NOMO-1 treated with DMSO at 0.1 percent for 48 hours (cell line): ENCODE data around the gene TEX19.
"Not testable (repeated sequence)": the region's sequence is repeated elsewhere in the genome, so short reads cannot be mapped to it uniquely, and the experiment has no call there.

Source experiments
- DNase-seq: peaks from one replicate; lab custom pipeline; 2025; ENCODE audit not compliant: unreplicated experiment; lab: John Stamatoyannopoulos, UW

TEX19 gene

DNA sequence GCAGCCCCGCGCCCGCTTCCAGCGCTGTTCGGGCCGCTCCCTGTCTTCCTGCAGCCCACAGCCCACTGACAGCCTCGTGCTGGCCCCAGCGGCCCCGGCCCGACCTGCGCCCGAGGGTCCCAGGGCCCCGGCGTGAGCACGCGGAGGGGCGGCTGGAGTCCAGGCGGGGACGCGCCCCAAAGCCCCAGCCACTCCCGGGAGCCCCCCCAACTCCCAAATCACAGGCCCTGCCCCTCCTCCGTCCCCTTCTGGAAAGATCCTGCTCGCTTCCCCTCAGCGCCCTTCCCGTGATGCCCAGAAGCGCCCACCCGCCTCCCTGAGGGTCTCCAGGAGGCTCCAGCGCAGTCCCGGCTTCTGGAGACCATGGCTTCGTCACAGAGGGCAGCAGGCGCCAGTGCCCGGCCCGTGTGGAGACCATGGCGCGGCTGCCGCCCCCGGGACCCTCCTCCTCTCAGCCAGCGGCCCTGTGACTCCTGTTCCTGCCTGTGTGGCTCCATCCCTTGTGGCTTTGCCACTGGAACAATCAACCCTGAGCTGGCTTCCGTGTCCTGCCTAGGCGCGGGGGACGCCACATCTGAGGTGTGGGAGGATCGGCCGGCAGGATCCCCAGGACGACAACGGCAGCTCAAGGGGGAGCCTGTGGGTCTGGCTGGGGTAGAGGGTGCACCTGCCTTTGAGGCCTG lies 16.5 kb downstream of the TEX19 start:
- no peak for DNase-seq

- no peak for DNase-seq
Observed at GRCh38 chr17:82376042-82376730, 17.1 kb downstream of the TEX19 start.

- not testable (repeated sequence) for DNase-seq
Observed at GRCh38 chr17:82377294-82377693, 18.2 kb downstream of the TEX19 start.

- DNase-seq = no peak
Observed at GRCh38 chr17:82377924-82378740, 19.1 kb downstream of the TEX19 start.

DNA sequence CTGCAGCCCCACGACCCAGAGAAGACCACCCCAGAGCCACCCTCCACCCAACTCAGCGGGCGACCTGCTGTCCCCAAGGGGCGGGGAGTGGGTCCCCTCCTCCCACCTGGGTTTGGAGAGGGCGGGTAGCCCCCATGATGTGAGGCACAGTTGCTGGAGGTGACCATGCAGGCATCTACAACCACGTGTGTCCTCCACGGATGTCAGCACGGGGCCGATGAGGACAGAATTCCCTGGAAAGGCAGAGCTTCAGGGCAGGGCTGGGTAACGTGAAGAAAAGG lies 19.6 kb downstream of the TEX19 start:
- no peak for DNase-seq

DNA sequence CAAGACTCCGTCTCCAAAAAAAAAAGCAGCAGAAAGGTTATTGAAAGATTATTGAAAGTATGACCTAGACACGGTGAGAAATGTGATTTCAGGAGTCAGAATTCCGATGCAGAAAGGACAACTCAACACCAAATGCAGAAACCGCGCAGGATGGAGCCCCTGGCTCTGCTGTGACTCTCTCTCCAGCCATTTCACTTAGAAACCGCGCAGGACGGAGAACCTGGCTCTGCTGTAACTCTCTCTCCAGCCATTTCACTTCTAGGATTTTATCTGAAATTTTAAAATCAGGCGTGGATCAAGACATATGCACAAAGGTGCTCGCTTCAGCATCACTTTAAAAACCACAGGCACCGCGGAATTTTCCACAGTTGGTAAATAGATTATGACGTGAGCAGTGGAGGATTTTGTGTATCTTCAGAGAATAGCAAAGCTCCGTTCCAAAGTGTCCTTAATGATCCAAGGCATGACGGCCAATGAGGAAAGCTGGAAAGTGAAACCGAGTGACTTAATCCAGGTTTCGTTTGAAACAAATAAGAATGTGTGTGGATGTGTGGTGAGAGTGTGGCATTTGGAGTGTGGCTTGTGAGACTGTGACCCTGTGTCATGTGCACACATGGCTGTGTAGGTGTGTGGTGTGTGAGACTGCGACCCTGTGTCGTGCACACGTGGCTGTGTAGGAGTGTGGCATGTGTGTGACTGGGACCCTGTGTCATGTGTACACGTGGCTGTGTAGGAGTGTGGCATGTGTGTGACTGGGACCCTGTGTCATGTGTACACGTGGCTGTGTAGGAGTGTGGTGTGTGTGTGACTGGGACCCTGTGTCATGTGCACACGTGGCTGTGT lies 22.0 kb downstream of the TEX19 start:
- no peak for DNase-seq

GRCh38 chr17:82381703-82382009 lies 22.6 kb downstream of the TEX19 start:
- not testable (repeated sequence) for DNase-seq

GRCh38 chr17:82382220-82382932 lies 23.3 kb downstream of the TEX19 start:
- not testable (repeated sequence) for DNase-seq

GRCh38 chr17:82382933-82383255 lies 23.8 kb downstream of the TEX19 start:
- DNase-seq = no peak

GRCh38 chr17:82383411-82383810 lies 24.4 kb downstream of the TEX19 start:
- DNase-seq = no peak

DNA sequence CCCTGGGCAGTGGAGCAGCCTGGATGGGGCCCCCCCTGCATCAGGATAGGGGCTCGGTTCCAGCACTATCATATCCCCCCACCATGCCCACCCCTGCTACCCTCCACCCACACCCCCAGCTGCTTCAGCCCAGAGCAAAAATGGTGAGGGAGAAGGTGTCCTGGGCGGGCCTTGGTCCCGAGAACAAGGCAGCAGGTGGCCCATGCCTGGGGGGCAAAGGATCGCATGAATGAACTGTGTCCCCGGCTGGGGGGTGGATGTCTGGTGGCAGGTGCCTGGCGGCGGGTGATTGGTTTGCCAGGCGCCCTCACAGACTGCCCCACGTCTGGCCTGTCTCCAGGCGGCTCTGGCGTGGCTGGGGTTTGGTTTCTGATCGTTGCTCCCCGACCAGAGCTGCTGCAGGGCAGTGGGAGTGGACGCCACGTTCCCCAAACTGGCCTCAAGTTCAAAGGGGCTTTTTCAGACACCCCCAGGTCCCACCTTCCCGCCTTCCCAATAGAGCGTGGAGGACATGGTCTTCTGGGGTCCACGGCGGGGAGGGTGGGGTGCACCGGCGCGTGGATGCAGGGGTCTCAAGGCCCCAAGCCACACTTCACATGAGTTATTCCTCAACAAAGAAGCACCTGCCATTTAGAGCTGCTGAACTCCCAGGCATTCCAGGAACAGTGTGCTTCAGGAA lies 25.1 kb downstream of the TEX19 start:
- DNase-seq = no peak

DNA sequence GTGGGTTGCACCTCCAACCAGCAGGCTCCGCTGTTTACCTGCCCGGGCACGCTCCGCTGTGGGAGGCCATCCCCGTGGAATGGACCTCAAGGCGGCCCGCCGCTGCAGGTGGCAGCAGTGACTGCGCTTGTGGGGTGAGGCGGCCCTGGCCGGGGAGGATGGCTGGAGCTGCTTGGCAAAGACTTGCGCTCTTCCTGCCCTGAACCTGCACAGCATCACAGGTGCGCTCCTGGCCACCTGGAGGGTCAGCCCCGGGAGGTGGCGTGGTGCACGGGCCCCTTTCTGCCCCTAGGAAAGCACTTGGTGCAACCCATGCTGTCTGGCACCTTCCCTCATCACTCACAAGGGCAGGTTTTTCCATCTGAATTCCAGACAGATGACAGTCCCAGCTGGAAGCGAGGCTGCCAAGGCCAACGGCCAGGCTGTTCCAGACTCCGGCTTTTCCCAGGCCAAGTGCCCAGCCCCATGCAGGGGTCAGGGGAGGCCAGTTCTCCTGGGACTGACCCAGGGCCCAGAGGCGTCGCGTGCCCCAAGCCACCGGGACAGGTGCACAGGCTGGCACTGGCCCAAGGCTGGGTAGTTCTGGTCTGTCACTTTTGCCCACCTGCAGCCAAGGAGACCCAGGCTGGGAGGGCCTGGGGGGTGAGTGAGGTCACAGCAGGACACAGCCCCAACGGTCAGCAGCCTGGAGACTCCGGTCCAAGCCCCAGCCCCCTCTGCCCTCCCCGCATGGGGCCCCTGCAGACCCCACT lies 25.9 kb downstream of the TEX19 start:
- no peak for DNase-seq

DNA sequence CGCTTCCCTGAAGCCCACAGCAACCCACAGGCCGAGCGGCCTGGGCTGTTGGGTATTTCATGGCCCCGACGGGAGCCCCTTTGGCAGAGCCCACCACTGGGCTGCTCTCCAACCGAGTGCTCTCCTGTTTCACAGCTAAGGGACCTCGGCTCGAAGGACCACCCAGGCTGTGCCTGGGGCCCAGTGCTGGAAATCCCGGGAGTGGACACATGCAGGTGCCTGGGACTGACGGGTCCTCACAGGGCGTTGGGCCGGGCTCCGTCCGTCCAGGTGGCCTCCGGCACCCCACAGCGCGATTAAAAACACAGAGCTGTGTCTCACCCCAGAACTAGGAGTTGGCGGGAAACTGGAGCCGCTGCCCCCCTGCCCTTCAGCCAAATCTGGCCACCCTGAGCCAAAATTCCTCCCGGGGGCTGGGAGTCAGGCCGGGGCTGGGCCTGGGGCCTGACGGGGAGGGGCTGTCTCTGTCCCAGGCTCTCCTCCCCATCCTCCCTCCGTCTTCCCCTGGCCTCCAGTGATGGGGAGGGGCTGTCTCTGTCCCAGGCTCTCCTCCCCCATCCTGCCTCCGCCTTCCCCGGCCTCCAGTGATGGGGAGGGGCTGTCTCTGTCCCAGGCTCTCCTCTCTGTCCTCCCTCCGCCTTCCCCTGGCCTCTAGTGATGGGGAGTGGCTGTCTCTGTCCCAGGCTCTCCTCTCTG lies 26.7 kb downstream of the TEX19 start:
- no peak for DNase-seq

DNA sequence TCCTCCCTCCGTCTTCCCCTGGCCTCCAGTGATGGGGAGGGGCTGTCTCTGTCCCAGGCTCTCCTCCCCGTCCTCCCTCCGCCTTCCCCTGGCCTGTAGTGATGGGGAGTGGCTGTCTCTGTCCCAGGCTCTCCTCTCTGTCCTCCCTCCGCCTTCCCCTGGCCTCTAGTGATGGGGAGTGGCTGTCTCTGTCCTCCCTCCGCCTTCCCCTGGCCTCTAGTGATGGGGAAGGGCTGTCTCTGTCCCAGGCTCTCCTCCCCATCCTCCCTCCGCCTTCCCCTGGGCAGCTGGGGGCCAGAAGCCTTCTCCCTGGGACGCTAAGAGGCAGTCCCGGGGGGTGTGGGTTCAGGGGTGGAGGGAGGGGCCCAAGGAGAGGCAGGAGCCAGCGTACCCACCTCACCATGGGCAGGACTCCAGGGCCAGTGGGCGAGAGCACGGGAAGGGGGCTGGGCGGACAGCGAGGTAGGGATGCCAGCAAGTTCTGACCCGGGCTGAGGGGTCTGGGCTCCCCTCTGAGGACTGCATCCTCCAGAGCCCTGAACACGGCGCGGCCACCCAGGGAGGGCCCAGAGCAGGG lies 27.3 kb downstream of the TEX19 start:
- no peak for DNase-seq

GRCh38 chr17:82386881-82387704 lies 28.0 kb downstream of the TEX19 start:
- DNase-seq = peak; percentile 19

- no peak for DNase-seq
Observed at GRCh38 chr17:82387705-82388106, 28.7 kb downstream of the TEX19 start.

GRCh38 chr17:82388223-82388921 lies 29.3 kb downstream of the TEX19 start:
- DNase-seq = no peak
